Hepatocyte (in vitro differentiated cells): ENCODE data around the gene MGAT5B.

Source experiments
- CTCF ChIP-seq: fragments of 200-600 bp; sonication (generic); IDR thresholded peaks from 2 replicates; pipeline ENCODE4 v1.5.1; 2016; ENCODE audit warnings: antibody characterized with exemption, mild to moderate bottlenecking; ENCODE audit not compliant: poor library complexity
- EZH2 ChIP-seq: fragments of 200-600 bp; sonication (generic); IDR thresholded peaks from 2 replicates; pipeline ENCODE4 v1.6.1; 2016; ENCODE audit warnings: antibody characterized with exemption, mild to moderate bottlenecking, borderline replicate concordance

GRCh38 chr17:76865174-76865573, 3.0 kb upstream of the MGAT5B start:
- TF ChIP-seq CTCF (no peak), EZH2 (no peak)
